K562 (cell line): ENCODE results near the gene MYO1F. TPM values are rescaled to one million over a fixed set of nuclear protein-coding genes. Genes with fewer than 3 reads are reported as not detected.

Experiments used
- ATAC-seq: fragments of 200-7000 bp; cut with Tn5 transposase; 3 replicates; pipeline ENCODE4 v1.9.1; 2020; ENCODE audit warnings: moderate library complexity
- BruUV-seq: library from RNA; stranded (reverse); fragments of 400-500 nt; replicated peaks from 2 replicates; lab custom pipeline; 2021; lab: Mats Ljungman, UMichigan
- CTCF ChIA-PET: fragments of 300-600 bp; formaldehyde crosslinking; extraction: SDS; loops from one replicate; lab custom pipeline; 2021; ENCODE audit warnings: low intra/inter-chr PET ratio; lab: Yijun Ruan, JAX
- POLR2A ChIA-PET: fragments of 300-600, 350-650 bp; sonication (Branson Sonifier 250); formaldehyde crosslinking; extraction: SDS; loops from one replicate; lab custom pipeline; 2021; ENCODE audit warnings: antibody characterized with exemption, inconsistent platforms; lab: Yijun Ruan, JAX
- DNase-seq, 4 experiments: peaks; one replicate each; pipeline versions ENCODE4 v3.0.0 to v3.0.0-alpha.2; 2011 to 2018; ENCODE audit warnings: low spot score in 3 of 4, mixed read lengths in 3 of 4; ENCODE audit errors: extremely low read depth in 1 of 4
- FAIRE-seq: peaks from 2 replicates; lab custom pipeline; 2011; peaks lifted over from hg19 to GRCh38; lab: Jason Lieb, UNC
- H2AFZ ChIP-seq: 2 replicates; pipeline ENCODE4 v1.6.0; 2011; ENCODE audit warnings: low read depth, low read length, control low read depth, inconsistent platforms
- H3K27ac ChIP-seq: fragments of 200-600 bp; 3 replicates; pipeline ENCODE4 v1.8.0; 2011; ENCODE audit warnings: low read depth, mild to moderate bottlenecking, control low read depth, inconsistent platforms, low read length, moderate library complexity, mixed read lengths; ENCODE audit errors: extremely low read depth
- H3K27me3 ChIP-seq, 2 experiments: fragments of 300-600 bp in 1 of 2; 2 replicates in 1 of 2; 3 replicates in 1 of 2; pipeline versions ENCODE4 v1.6.0 to v1.8.0; 2011; ENCODE audit warnings: inconsistent platforms in 2 of 2, low read length in 2 of 2, mild to moderate bottlenecking in 1 of 2, mixed read lengths in 1 of 2, moderate library complexity in 1 of 2; ENCODE audit not compliant: control insufficient read depth in 2 of 2, insufficient read depth in 2 of 2
- H3K36me3 ChIP-seq: fragments of 300-600 bp; 3 replicates; pipeline ENCODE4 v1.8.0; 2011; ENCODE audit warnings: mild to moderate bottlenecking, low read length, inconsistent platforms; ENCODE audit not compliant: control insufficient read depth, insufficient read depth
- H3K4me1 ChIP-seq, 2 experiments: fragments of 200-600 bp in 1 of 2; replicated peaks in 1 of 2; 2 replicates in 1 of 2; 3 replicates in 1 of 2; pipeline versions ENCODE4 v1.5.1 to v1.8.0; 2011; ENCODE audit warnings: inconsistent platforms in 2 of 2, low read length in 2 of 2, mild to moderate bottlenecking in 1 of 2, mixed read lengths in 1 of 2, moderate library complexity in 1 of 2; ENCODE audit not compliant: control insufficient read depth in 2 of 2, insufficient read depth in 2 of 2
- H3K4me2 ChIP-seq: 2 replicates; pipeline ENCODE4 v1.6.1; 2011; ENCODE audit warnings: low read length, control low read depth, inconsistent platforms, mixed read lengths; ENCODE audit not compliant: insufficient read depth
- H3K4me3 ChIP-seq: fragments of 200-600 bp; sonication (generic), shearing (Covaris generic); 2 replicates; pipeline ENCODE4 v1.5.1; 2016; ENCODE audit warnings: control low read depth, inconsistent platforms
- H3K79me2 ChIP-seq: fragments of 200-600 bp; 3 replicates; pipeline ENCODE4 v1.8.0; 2011; ENCODE audit warnings: low read length, inconsistent platforms; ENCODE audit not compliant: control insufficient read depth, insufficient read depth
- H3K9ac ChIP-seq, 2 experiments: 2 replicates each; pipeline versions ENCODE4 v1.6.0 to v1.6.1; 2011; ENCODE audit warnings: low read depth in 2 of 2, low read length in 2 of 2, control low read depth in 1 of 2, inconsistent platforms in 1 of 2, mild to moderate bottlenecking in 1 of 2, mixed read lengths in 1 of 2; ENCODE audit not compliant: insufficient read depth in 1 of 2
- H3K9me1 ChIP-seq: one replicate; pipeline ENCODE4 v1.6.0; 2011; ENCODE audit warnings: inconsistent platforms, mild to moderate bottlenecking, low read length, moderate library complexity; ENCODE audit not compliant: control insufficient read depth, insufficient read depth
- H3K9me3 ChIP-seq: replicated peaks from 2 replicates; pipeline ENCODE4 v1.5.1; 2011; ENCODE audit warnings: low read depth, low read length, inconsistent platforms; ENCODE audit not compliant: control insufficient read depth, insufficient read depth
- H4K20me1 ChIP-seq: replicated peaks from 2 replicates; pipeline ENCODE4 v1.6.1; 2011; ENCODE audit warnings: low read length, inconsistent platforms, mixed read lengths; ENCODE audit not compliant: control insufficient read depth, insufficient read depth
- BCOR ChIP-seq: fragments of 450-650 bp; IDR thresholded peaks from 2 replicates; pipeline ENCODE4 v1.6.1; 2016
- EGR1 ChIP-seq: fragments of 450-650 bp; conservative IDR thresholded peaks from 2 replicates; pipeline ENCODE4 v1.6.1; 2017; ENCODE audit warnings: mild to moderate bottlenecking
- IRF9 ChIP-seq: fragments of 450-650 bp; IDR thresholded peaks from 2 replicates; pipeline ENCODE4 v1.6.1; 2016; ENCODE audit warnings: missing biosample characterization, missing genetic modification characterization
- PRPF4 ChIP-seq: fragments of 200-400 bp; formaldehyde crosslinking; IDR thresholded peaks from one replicate; pipeline ENCODE4 v1.6.1; 2017; ENCODE audit warnings: low read length, low read depth, mild to moderate bottlenecking; ENCODE audit not compliant: insufficient read depth, poor library complexity, severe bottlenecking
- RBM14 ChIP-seq: fragments of 200-400 bp; formaldehyde crosslinking; IDR thresholded peaks from 2 replicates; pipeline ENCODE4 v1.6.1; 2018; ENCODE audit warnings: low read depth, mild to moderate bottlenecking, low read length, moderate library complexity, borderline replicate concordance; ENCODE audit not compliant: insufficient read depth
- RBM25 ChIP-seq: fragments of 200-400 bp; formaldehyde crosslinking; IDR thresholded peaks from 2 replicates; pipeline ENCODE4 v1.6.1; 2018; ENCODE audit warnings: low read length, low read depth, moderate library complexity; ENCODE audit not compliant: severe bottlenecking
- SMARCA5 ChIP-seq: fragments of 450-650 bp; IDR thresholded peaks from 2 replicates; pipeline ENCODE4 v1.6.1; 2016
- VEZF1 ChIP-seq: fragments of 200-800 bp; sonication (Bioruptor generic); IDR thresholded peaks from 2 replicates; pipeline ENCODE4 v1.6.1; 2017; ENCODE audit warnings: missing genetic modification characterization, missing compliant biosample characterization
- ZFP36 ChIP-seq: fragments of 150-350 bp; IDR thresholded peaks from 2 replicates; pipeline ENCODE4 v1.6.1; 2018; ENCODE audit warnings: low read length, low read depth; ENCODE audit not compliant: partially characterized antibody
- ZNF140 ChIP-seq: fragments of 250-450 bp; sonication (Bioruptor Pico); IDR thresholded peaks from 2 replicates; pipeline ENCODE4 v1.8.0; 2021; ENCODE audit warnings: moderate library complexity, mild to moderate bottlenecking, inconsistent platforms
- ZNF431 ChIP-seq: sonication (generic); formaldehyde crosslinking; IDR thresholded peaks from 2 replicates; pipeline ENCODE4 v1.8.0; 2022; ENCODE audit warnings: mild to moderate bottlenecking, missing genetic modification reagents
- WGBS: fragments of 100-300 bp; shearing (Covaris generic); methylation state at CpG from one replicate; pipeline ENCODE4 v1.1.6; 2016; ENCODE audit warnings: low coverage, mixed read lengths; ENCODE audit not compliant: insufficient coverage; ENCODE audit errors: missing lambda C conversion rate; 5-methylcytosine and 5-hydroxymethylcytosine counted together
- in situ Hi-C: fragments of 300-500 bp; cut with MboI; formaldehyde crosslinking; loops from 4 replicates; pipeline ENCODE4 v1.15.0; 2018; ENCODE audit warnings: inconsistent platforms, mixed read lengths
- intact Hi-C: fragments of 100-400 bp; cut with micrococcal nuclease; formaldehyde crosslinking; loops from 2 replicates; pipeline ENCODE4 v1.14.2; 2022
- polyA plus RNA-seq, 8 experiments: library from polyadenylated mRNA; depleted of rRNA in 4 of 8; stranded (reverse) in 5 of 8; unstranded in 3 of 8; fragments of >200 nt; fragmentation: Nextera tagmentation in 2 of 8; fragmentation: Illumina TruSeq in 1 of 8; extraction: Ambion mirVana in 2 of 8; extraction: Trizol in 1 of 8; gene quantifications; 2 replicates each; pipeline versions ENCODE4 v1.2.1 to v1.2.3, GENCODE V29; 2011 to 2014; ENCODE audit warnings: inconsistent platforms in 1 of 8, missing spikeins in 1 of 8
- total RNA-seq, 7 experiments: library from RNA; depleted of rRNA in 6 of 7; stranded (reverse); fragments of >200 nt in 6 of 7; fragmentation: Illumina TruSeq in 2 of 7; extraction: Trizol in 2 of 7; gene quantifications; 2 replicates each; pipeline versions ENCODE4 v1.2.1 to v1.2.3, GENCODE V29; 2011 to 2021; ENCODE audit warnings: low replicate concordance in 1 of 7

The MYO1F gene
- total and polyA plus RNA-seq, 9 of the 15 experiments (the other 6 are each of a cell fraction or from before 2014, with no cell fraction given), result 0.78 to 9.4 (median 4.3) TPM

- TF ChIP-seq VEZF1 (CRISPR knock-in tag) (no peak), EGR1 (no peak), RBM14 (no peak), ZNF431 (CRISPR knock-in tag) (no peak), ZNF140 (CRISPR knock-in tag) (no peak)
- TF ChIP-seq, all 486 proteins: peak for 0
Observed at GRCh38 chr19:8484331-8484894, 92.8 kb downstream of the MYO1F start (continued).

- Histone ChIP-seq H3K9me3 (no peaks in the 10 kb centered on the region), H3K9ac (no peak overlapping the region), H3K4me2 (no peak overlapping the region), H3K4me1 (peaks cover 0 to 12% of the 10 kb centered on the region in 2 experiments; a peak in 1 of 5 replicates), H3K27ac (no peak overlapping the region), H4K20me1 (peaks cover 8% of the 10 kb centered on the region), H3K4me3 (no peak overlapping the region), H3K27me3 (no peaks in the 10 kb centered on the region), H2AFZ (no peak overlapping the region), H3K79me2 (peaks cover 35% of the 10 kb centered on the region), H3K36me3 (peaks cover 91% of the 10 kb centered on the region), H3K9me1 (no peaks in the 10 kb centered on the region)
- in situ Hi-C loops (no loop called here), intact Hi-C loops (no loop called here)
- no TSS peak for BruUV-seq
- ChIA-PET CTCF (no interaction called here), POLR2A (interaction anchor here (0.6 to 1.6 kb wide), 7 partner anchors 10 to 21 kb away, joined by 3 to 5 read pairs (median 4); no protein-coding TSS in a partner anchor)
- DNase-seq (no peak), FAIRE-seq (no peak), ATAC-seq (no peak)
- WGBS, result 94% methylated on average over 8 of the region's 8 CpGs
- TF ChIP-seq BCOR (peak; percentile 73), RBM25 (peak; percentile 95), IRF9 (no peak), PRPF4 (no peak), ZFP36 (peak; percentile 80), SMARCA5 (0 out of 2 replicates have a peak, but pooled peaks have one; percentile 64)
Observed at GRCh38 chr19:8483165-8483564, 94.1 kb downstream of the MYO1F start.
